Duodenal mucosa (tissue), 2 donors: Measurements from ENCODE around the gene FBXO33.

ENCODE experiments used
- H3K27ac ChIP-seq: one replicate; pipeline ENCODE4 v1.7.0; 2013; ENCODE audit warnings: low read depth, low read length
- H3K27me3 ChIP-seq, 2 donors: one replicate each; pipeline ENCODE4 v1.7.0; 2013; ENCODE audit warnings: low read length in 2 of 2, control low read depth in 1 of 2; ENCODE audit not compliant: insufficient read depth in 2 of 2, control insufficient read depth in 1 of 2
- H3K36me3 ChIP-seq, 2 donors: one replicate each; pipeline ENCODE4 v1.7.0; 2013; ENCODE audit warnings: low read length in 2 of 2, control low read depth in 1 of 2; ENCODE audit not compliant: insufficient read depth in 2 of 2, control insufficient read depth in 1 of 2
- H3K4me1 ChIP-seq, 2 donors: one replicate each; pipeline ENCODE4 v1.7.0; 2013; ENCODE audit warnings: low read length in 2 of 2, control low read depth in 1 of 2; ENCODE audit not compliant: insufficient read depth in 2 of 2, control insufficient read depth in 1 of 2
- H3K4me3 ChIP-seq, 2 donors: one replicate each; pipeline ENCODE4 v1.7.0; 2013; ENCODE audit warnings: low read length in 2 of 2, low read depth in 1 of 2
- H3K9ac ChIP-seq, 2 donors: one replicate each; pipeline ENCODE4 v1.7.0; 2013; ENCODE audit warnings: low read length in 2 of 2, low read depth in 1 of 2
- H3K9me3 ChIP-seq, 2 donors: one replicate each; pipeline ENCODE4 v1.7.0; 2013; ENCODE audit warnings: low read length in 2 of 2, control low read depth in 1 of 2; ENCODE audit not compliant: control insufficient read depth in 1 of 2

FBXO33 gene

GRCh38 chr14:39406560-39406959 is 25.7 kb downstream of the FBXO33 start:
- no peaks in the 10 kb centered on the region for H3K9me3 ChIP-seq

GRCh38 chr14:39398382-39398781 is 33.9 kb downstream of the FBXO33 start:
- peaks cover 26 to 36% of the 10 kb centered on the region in 2 donors for H3K36me3 ChIP-seq

More at GRCh38 chr14:39406560-39406959, 25.7 kb downstream of the FBXO33 start:
- no peak overlapping the region for H3K27ac ChIP-seq
- H3K9ac ChIP-seq: no peak overlapping the region
- no peaks in the 10 kb centered on the region for H3K4me1 ChIP-seq
- H3K36me3 ChIP-seq: peaks cover 0 to 1% of the 10 kb centered on the region in 2 donors
- H3K4me3 ChIP-seq: no peak overlapping the region
- H3K27me3 ChIP-seq: no peaks in the 10 kb centered on the region

GRCh38 chr14:39396448-39396847 is 35.8 kb downstream of the FBXO33 start:
- Histone ChIP-seq H3K4me1 (no peaks in the 10 kb centered on the region), H3K36me3 (peaks cover 26 to 34% of the 10 kb centered on the region in 2 donors), H3K27ac (no peak overlapping the region)

More at GRCh38 chr14:39398382-39398781, 33.9 kb downstream of the FBXO33 start:
- Histone ChIP-seq H3K27ac (no peak overlapping the region), H3K4me3 (no peak overlapping the region), H3K4me1 (no peaks in the 10 kb centered on the region), H3K9ac (no peak overlapping the region), H3K27me3 (no peaks in the 10 kb centered on the region), H3K9me3 (no peaks in the 10 kb centered on the region)

GRCh38 chr14:39395555-39396254 is 36.5 kb downstream of the FBXO33 start:
- Histone ChIP-seq H3K4me3 (no peak overlapping the region), H3K4me1 (no peaks in the 10 kb centered on the region), H3K9me3 (no peaks in the 10 kb centered on the region), H3K36me3 (peaks cover 22 to 26% of the 10 kb centered on the region in 2 donors), H3K27ac (no peak overlapping the region), H3K9ac (no peak overlapping the region), H3K27me3 (no peaks in the 10 kb centered on the region)

More at GRCh38 chr14:39396448-39396847, 35.8 kb downstream of the FBXO33 start:
- Histone ChIP-seq H3K4me3 (no peak overlapping the region), H3K9me3 (no peaks in the 10 kb centered on the region), H3K27me3 (no peaks in the 10 kb centered on the region), H3K9ac (no peak overlapping the region)

- H3K27me3 ChIP-seq: no peaks in the 10 kb centered on the region
- H3K27ac ChIP-seq: no peak overlapping the region
- no peaks in the 10 kb centered on the region for H3K9me3 ChIP-seq
- H3K4me1 ChIP-seq: no peaks in the 10 kb centered on the region
- H3K36me3 ChIP-seq: peaks cover 10 to 13% of the 10 kb centered on the region in 2 donors
- H3K4me3 ChIP-seq: no peak overlapping the region
- H3K9ac ChIP-seq: no peak overlapping the region
Measured at GRCh38 chr14:39393289-39393688, 38.9 kb downstream of the FBXO33 start.

GRCh38 chr14:39384177-39384576 is 48.1 kb downstream of the FBXO33 start:
- Histone ChIP-seq H3K4me1 (no peaks in the 10 kb centered on the region), H3K9ac (no peak overlapping the region), H3K4me3 (no peak overlapping the region), H3K27me3 (no peaks in the 10 kb centered on the region), H3K27ac (no peak overlapping the region), H3K9me3 (no peaks in the 10 kb centered on the region), H3K36me3 (peaks cover 0 to 5% of the 10 kb centered on the region in 2 donors)

GRCh38 chr14:39383741-39384140 is 48.5 kb downstream of the FBXO33 start:
- Histone ChIP-seq H3K27me3 (no peaks in the 10 kb centered on the region), H3K27ac (no peak overlapping the region), H3K36me3 (peaks cover 0 to 5% of the 10 kb centered on the region in 2 donors), H3K9me3 (no peaks in the 10 kb centered on the region), H3K4me3 (no peak overlapping the region), H3K4me1 (no peaks in the 10 kb centered on the region), H3K9ac (no peak overlapping the region)

- no peaks in the 10 kb centered on the region for H3K4me1 ChIP-seq
- H3K27ac ChIP-seq: no peak overlapping the region
- no peaks in the 10 kb centered on the region for H3K27me3 ChIP-seq
- H3K36me3 ChIP-seq: peaks cover 0 to 5% of the 10 kb centered on the region in 2 donors
- H3K9me3 ChIP-seq: no peaks in the 10 kb centered on the region
- H3K4me3 ChIP-seq: no peak overlapping the region
- H3K9ac ChIP-seq: no peak overlapping the region
Measured at GRCh38 chr14:39383026-39383660, 49.1 kb downstream of the FBXO33 start.

GRCh38 chr14:39382463-39382862 is 49.8 kb downstream of the FBXO33 start:
- Histone ChIP-seq H3K27ac (no peak overlapping the region), H3K9me3 (no peaks in the 10 kb centered on the region), H3K4me1 (no peaks in the 10 kb centered on the region), H3K27me3 (no peaks in the 10 kb centered on the region), H3K36me3 (peaks cover 0 to 5% of the 10 kb centered on the region in 2 donors), H3K4me3 (no peak overlapping the region), H3K9ac (no peak overlapping the region)

GRCh38 chr14:39381366-39381765 is 50.9 kb downstream of the FBXO33 start:
- Histone ChIP-seq H3K27me3 (no peaks in the 10 kb centered on the region), H3K9ac (no peak overlapping the region), H3K36me3 (no peaks in the 10 kb centered on the region), H3K27ac (no peak overlapping the region), H3K9me3 (no peaks in the 10 kb centered on the region), H3K4me1 (no peaks in the 10 kb centered on the region), H3K4me3 (no peak overlapping the region)
